Activated CD4-positive, alpha-beta T cell treated with anti-CD3 and anti-CD28 coated beads for 36 hours (primary cell): ENCODE measurements around the gene MYO1E. TPM values are rescaled to one million over a fixed set of nuclear protein-coding genes. Genes with fewer than 3 reads are reported as not detected.

ENCODE experiments used
- ATAC-seq: fragments of 200-7000 bp; cut with Tn5 transposase; one replicate; pipeline ENCODE4 v1.10.0; 2021; ENCODE audit warnings: mild to moderate bottlenecking, moderate library complexity
- CTCF ChIA-PET: fragments of 350-600 bp; sonication (Branson Sonifier 250); formaldehyde crosslinking; loops from one replicate; lab custom pipeline; 2021; ENCODE audit warnings: antibody characterized with exemption; lab: Charles Lee
- POLR2A ChIA-PET: fragments of 350-600 bp; sonication (Branson Sonifier 250); formaldehyde crosslinking; loops from one replicate; lab custom pipeline; 2021; ENCODE audit warnings: antibody characterized with exemption, inconsistent platforms; lab: Charles Lee
- DNase-seq: peaks from one replicate; pipeline ENCODE4 v3.0.0-alpha.2; 2020
- H3K27ac Mint-ChIP-seq: one replicate; pipeline ENCODE4 v1.8.0; 2021; ENCODE audit warnings: mixed read lengths
- H3K27me3 Mint-ChIP-seq: one replicate; pipeline ENCODE4 v1.8.0; 2021; ENCODE audit warnings: mixed read lengths
- H3K36me3 Mint-ChIP-seq: one replicate; pipeline ENCODE4 v1.8.0; 2021; ENCODE audit warnings: low read depth, mixed read lengths
- H3K4me1 Mint-ChIP-seq: one replicate; pipeline ENCODE4 v1.8.0; 2021; ENCODE audit warnings: mixed read lengths
- H3K4me3 Mint-ChIP-seq: one replicate; pipeline ENCODE4 v1.8.0; 2021; ENCODE audit warnings: mild to moderate bottlenecking, moderate library complexity, mixed read lengths
- H3K9me3 Mint-ChIP-seq: one replicate; pipeline ENCODE4 v1.8.0; 2021; ENCODE audit warnings: low read depth, mixed read lengths
- intact Hi-C, 2 experiments: fragments of 100-400 bp; cut with DNase I in 1 of 2; cut with micrococcal nuclease in 1 of 2; formaldehyde crosslinking; loops; one replicate each; pipeline versions ENCODE4 v1.14.2 to v1.15.1; 2022 to 2024; cut with DNase I, micrococcal nuclease
- total RNA-seq, 2 experiments: library from RNA; stranded (reverse); gene quantifications; one replicate each; pipeline ENCODE4 v1.2.3, GENCODE V29; 2021

The MYO1E gene
- total RNA-seq, 2 experiments from 2014 or later, result 8.0 to 12.6 TPM

DNA sequence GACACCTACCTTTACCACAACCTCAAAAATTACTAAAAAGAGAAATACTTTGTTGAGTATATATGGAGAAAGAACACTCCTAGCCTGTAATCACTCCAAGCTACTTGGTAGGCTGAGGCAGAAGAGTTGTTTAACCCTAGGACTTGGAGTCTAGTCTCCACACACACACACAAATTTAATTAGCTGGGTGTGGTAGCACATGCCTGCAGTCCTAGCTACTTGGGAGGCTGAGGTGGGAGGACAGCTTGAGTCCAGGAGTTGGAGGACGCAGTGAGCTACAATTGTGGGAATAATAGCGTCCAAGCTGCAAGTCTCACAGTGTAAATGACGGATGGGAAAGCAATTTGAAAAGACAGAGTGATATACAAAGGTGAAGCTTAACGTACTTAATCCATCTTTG lies 115.5 kb downstream of the MYO1E start:
- peaks cover 15% of the 10 kb centered on the region for H3K4me1 Mint-ChIP-seq
- DNase-seq (no peak), ATAC-seq (no peak)
- ChIA-PET POLR2A (interaction anchor here (0.6 kb wide), 1 partner anchor 62 kb away, joined by 3 read pairs; no protein-coding TSS in a partner anchor), CTCF (interaction anchor here (0.6 to 1.4 kb wide), 2 partner anchors 10 to 19 kb away, joined by 3 to 6 read pairs; no protein-coding TSS in a partner anchor)
- no peak overlapping the region for H3K4me3 Mint-ChIP-seq
- no peak overlapping the region for H3K27ac Mint-ChIP-seq
- H3K36me3 Mint-ChIP-seq, result no peaks in the 10 kb centered on the region
- peaks cover 2% of the 10 kb centered on the region for H3K27me3 Mint-ChIP-seq
- intact Hi-C loops, result loop anchor here in 1 of 2 experiments (5.0 kb wide), 1 partner anchor 40 kb away; no protein-coding TSS in a partner anchor
- H3K9me3 Mint-ChIP-seq, result no peaks in the 10 kb centered on the region

- ChIA-PET POLR2A (no interaction called here), CTCF (interaction anchor here (1.4 to 1.9 kb wide), 2 partner anchors 10 kb away, joined by 6 read pairs; no protein-coding TSS in a partner anchor)
- peaks cover 2% of the 10 kb centered on the region for H3K27me3 Mint-ChIP-seq
- H3K4me1 Mint-ChIP-seq, result peaks cover 15% of the 10 kb centered on the region
- H3K27ac Mint-ChIP-seq, result no peak overlapping the region
- intact Hi-C loops, result loop anchor here (1.0 to 5.0 kb wide), 2 partner anchors 41 to 44 kb away; no protein-coding TSS in a partner anchor
- no peak overlapping the region for H3K4me3 Mint-ChIP-seq
- ATAC-seq (no peak), DNase-seq (no peak)
- H3K36me3 Mint-ChIP-seq, result no peaks in the 10 kb centered on the region
- no peaks in the 10 kb centered on the region for H3K9me3 Mint-ChIP-seq
These were observed 116.2 kb downstream of the MYO1E start for GRCh38 chr15:59256482-59256881.

DNA sequence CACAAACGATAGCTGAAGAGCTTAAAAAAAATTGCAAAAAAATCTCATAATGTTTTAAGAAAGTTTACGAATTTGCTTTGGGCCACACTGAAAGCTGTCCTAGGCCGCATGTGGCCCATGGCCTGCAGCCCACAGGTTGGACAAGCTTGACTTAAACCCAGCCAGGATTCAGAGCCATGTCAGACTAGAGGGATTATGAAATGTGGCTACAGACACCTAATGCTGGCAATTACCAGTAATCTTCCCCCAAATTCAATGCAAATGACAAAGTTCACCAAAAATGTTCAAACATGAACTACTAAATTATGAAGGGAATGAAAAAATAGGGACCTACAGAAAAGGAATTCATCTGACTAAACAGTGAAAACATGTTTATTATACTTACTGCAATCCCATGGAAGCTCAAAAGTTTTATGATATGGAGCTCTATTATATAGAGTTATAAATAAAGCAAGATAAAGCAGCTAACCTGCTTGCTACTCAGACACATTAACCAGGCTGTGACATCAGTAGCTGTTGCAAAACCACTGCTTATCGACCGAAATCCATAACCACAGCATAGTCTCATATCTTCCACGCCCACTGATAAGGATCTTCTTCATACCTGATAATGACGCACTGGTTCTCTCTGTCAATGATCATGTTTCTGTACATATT lies 116.9 kb downstream of the MYO1E start:
- Mint-ChIP-seq H3K27me3 (peaks cover 2% of the 10 kb centered on the region), H3K9me3 (no peaks in the 10 kb centered on the region), H3K36me3 (no peaks in the 10 kb centered on the region), H3K27ac (no peak overlapping the region), H3K4me1 (peaks cover 18% of the 10 kb centered on the region), H3K4me3 (no peak overlapping the region)
- ChIA-PET POLR2A (interaction anchor here (0.6 kb wide), 1 partner anchor 23 kb away, joined by 3 read pairs; no protein-coding TSS in a partner anchor), CTCF (interaction anchor here (1.9 kb wide), 1 partner anchor 9 kb away, joined by 6 read pairs; no protein-coding TSS in a partner anchor)
- DNase-seq (peak; percentile 40), ATAC-seq (peak; percentile 44)
- intact Hi-C loops, result loop anchor here (1.0 to 5.0 kb wide), 2 partner anchors 41 to 44 kb away; no protein-coding TSS in a partner anchor

DNA sequence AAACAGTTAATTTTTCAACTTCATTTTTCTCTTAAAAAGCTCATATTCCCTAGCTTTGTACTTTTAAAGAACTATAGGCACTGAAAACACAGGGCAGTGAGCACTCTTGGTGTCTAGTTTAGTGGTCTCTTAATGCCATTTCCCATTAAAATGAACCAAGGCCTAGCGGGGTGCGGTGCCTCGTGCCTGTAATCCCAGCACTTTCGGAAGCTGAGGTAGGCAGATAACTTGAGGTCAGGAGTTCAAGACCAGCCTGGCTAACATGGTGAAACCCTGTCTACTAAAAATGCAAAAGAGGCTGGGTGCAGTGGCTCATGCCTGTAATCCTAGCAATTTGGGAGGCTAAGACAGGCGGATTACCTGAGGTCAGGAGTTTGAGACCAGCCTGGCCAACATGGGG lies 120.5 kb downstream of the MYO1E start:
- ATAC-seq, result no peak
- DNase-seq, result no peak
- intact Hi-C loops, result no loop called here
- ChIA-PET CTCF (interaction anchor here (0.5 kb wide), 1 partner anchor 110 kb away, joined by 3 read pairs; no protein-coding TSS in a partner anchor), POLR2A (no interaction called here)
- Mint-ChIP-seq H3K27ac (no peak overlapping the region), H3K27me3 (peaks cover 2% of the 10 kb centered on the region), H3K4me1 (peaks cover 14% of the 10 kb centered on the region), H3K4me3 (no peak overlapping the region), H3K36me3 (no peaks in the 10 kb centered on the region), H3K9me3 (no peaks in the 10 kb centered on the region)

GRCh38 chr15:59251001-59251845 lies 121.4 kb downstream of the MYO1E start:
- POLR2A ChIA-PET, result no interaction called here
- Mint-ChIP-seq H3K4me3 (no peak overlapping the region), H3K27ac (no peak overlapping the region), H3K9me3 (no peaks in the 10 kb centered on the region), H3K4me1 (peaks cover 10% of the 10 kb centered on the region), H3K27me3 (peaks cover 2% of the 10 kb centered on the region), H3K36me3 (no peaks in the 10 kb centered on the region)
- DNase-seq (no peak), ATAC-seq (no peak)
- CTCF ChIA-PET, result interaction anchor here (0.8 kb wide), 1 partner anchor 918 kb away, joined by 4 read pairs; no protein-coding TSS in a partner anchor
- intact Hi-C loops, result no loop called here

DNA sequence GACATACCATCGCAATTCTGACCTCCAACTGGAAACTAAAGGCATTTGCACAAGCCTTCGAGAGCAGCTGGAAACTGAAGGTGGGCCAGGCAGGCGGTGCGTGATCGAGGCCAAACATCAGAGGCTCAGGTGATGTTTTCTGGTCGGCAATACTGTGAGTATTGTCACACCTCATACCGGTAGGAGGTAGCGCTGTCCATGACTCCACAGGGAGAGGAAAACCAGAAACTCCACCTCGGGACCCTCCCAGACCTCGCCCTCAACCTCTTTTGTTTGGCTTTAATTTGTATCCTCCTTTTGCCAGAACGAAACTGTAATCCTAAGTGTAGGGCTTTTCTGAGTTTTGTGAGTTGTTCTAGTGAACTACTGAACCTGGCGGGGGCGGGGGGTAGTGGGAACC lies 122.4 kb downstream of the MYO1E start:
- Mint-ChIP-seq H3K4me3 (no peak overlapping the region), H3K36me3 (no peaks in the 10 kb centered on the region), H3K27ac (no peak overlapping the region), H3K4me1 (peaks cover 3% of the 10 kb centered on the region), H3K9me3 (no peaks in the 10 kb centered on the region), H3K27me3 (peaks cover 2% of the 10 kb centered on the region)
- no peak for DNase-seq
- no peak for ATAC-seq
- ChIA-PET POLR2A (no interaction called here), CTCF (interaction anchor here (0.8 kb wide), 1 partner anchor 917 kb away, joined by 4 read pairs; no protein-coding TSS in a partner anchor)
- intact Hi-C loops, result no loop called here

GRCh38 chr15:59249816-59250215 lies 122.9 kb downstream of the MYO1E start:
- Mint-ChIP-seq H3K27me3 (peaks cover 2% of the 10 kb centered on the region), H3K36me3 (no peaks in the 10 kb centered on the region), H3K4me1 (peaks cover 3% of the 10 kb centered on the region), H3K4me3 (no peak overlapping the region), H3K9me3 (no peaks in the 10 kb centered on the region), H3K27ac (no peak overlapping the region)
- ATAC-seq (no peak), DNase-seq (no peak)
- POLR2A ChIA-PET, result no interaction called here
- CTCF ChIA-PET, result no interaction called here
- intact Hi-C loops, result loop anchor here (5.0 to 10.0 kb wide), 3 partner anchors 122 to 273 kb away; partner anchors contain the start of gene MYO1E (in 2 of the 2)

- intact Hi-C loops, result loop anchor here (1.0 to 10.0 kb wide), 6 partner anchors 125 to 281 kb away; partner anchors contain the start of gene MYO1E (in 2 of the 2)
- no peak overlapping the region for H3K27ac Mint-ChIP-seq
- ChIA-PET POLR2A (no interaction called here), CTCF (interaction anchor here (0.7 to 4.9 kb wide), 16 partner anchors 8 to 289 kb away, joined by 3 to 44 read pairs (median 4); no protein-coding TSS in a partner anchor)
- H3K36me3 Mint-ChIP-seq, result no peaks in the 10 kb centered on the region
- no peak overlapping the region for H3K4me3 Mint-ChIP-seq
- ATAC-seq, result peak; percentile 55
- H3K4me1 Mint-ChIP-seq, result peaks cover 3% of the 10 kb centered on the region
- DNase-seq, result peak; percentile 66
- no peaks in the 10 kb centered on the region for H3K27me3 Mint-ChIP-seq
- H3K9me3 Mint-ChIP-seq, result no peaks in the 10 kb centered on the region
These were observed 125.3 kb downstream of the MYO1E start for GRCh38 chr15:59247364-59247763.

DNA sequence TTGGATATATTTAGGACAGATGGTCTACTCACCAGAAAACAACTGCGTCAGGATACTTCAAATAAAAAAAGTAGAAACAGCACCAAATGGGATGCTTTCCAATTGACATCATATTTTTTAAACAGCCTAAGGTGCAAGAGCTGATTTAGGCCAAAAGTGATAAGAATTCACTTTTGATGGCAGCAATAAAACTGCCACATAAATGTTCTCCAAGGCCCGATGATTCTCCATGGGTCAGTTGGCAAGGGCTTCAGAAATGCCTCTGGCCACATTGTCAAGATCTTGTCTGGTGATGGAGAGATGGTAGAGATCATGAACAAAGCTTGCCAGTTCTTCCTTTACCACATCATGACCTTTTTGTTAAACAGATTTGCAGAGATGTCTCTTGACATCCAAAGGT lies 127.1 kb downstream of the MYO1E start:
- H3K27me3 Mint-ChIP-seq, result no peaks in the 10 kb centered on the region
- DNase-seq (no peak), ATAC-seq (no peak)
- H3K4me3 Mint-ChIP-seq, result no peak overlapping the region
- H3K4me1 Mint-ChIP-seq, result no peaks in the 10 kb centered on the region
- ChIA-PET POLR2A (no interaction called here), CTCF (interaction anchor here (1.1 to 4.9 kb wide), 4 partner anchors 19 to 287 kb away, joined by 3 to 44 read pairs (median 12); no protein-coding TSS in a partner anchor)
- no peaks in the 10 kb centered on the region for H3K9me3 Mint-ChIP-seq
- no peak overlapping the region for H3K27ac Mint-ChIP-seq
- no peaks in the 10 kb centered on the region for H3K36me3 Mint-ChIP-seq
- intact Hi-C loops, result loop anchor here (5.0 to 10.0 kb wide), 3 partner anchors 127 to 268 kb away; partner anchors contain the start of gene MYO1E (in 2 of the 2)

- H3K4me3 Mint-ChIP-seq, result no peak overlapping the region
- DNase-seq (no peak), ATAC-seq (no peak)
- H3K27ac Mint-ChIP-seq, result no peak overlapping the region
- H3K9me3 Mint-ChIP-seq, result no peaks in the 10 kb centered on the region
- CTCF ChIA-PET, result no interaction called here
- POLR2A ChIA-PET, result no interaction called here
- H3K36me3 Mint-ChIP-seq, result no peaks in the 10 kb centered on the region
- H3K27me3 Mint-ChIP-seq, result no peaks in the 10 kb centered on the region
- no peaks in the 10 kb centered on the region for H3K4me1 Mint-ChIP-seq
- intact Hi-C loops, result loop anchor here in 1 of 2 experiments (10.0 kb wide), 1 partner anchor 130 kb away; the partner anchor contains the start of gene MYO1E
These were observed 128.3 kb downstream of the MYO1E start for GRCh38 chr15:59244337-59244736.

GRCh38 chr15:59243622-59244021 lies 129.0 kb downstream of the MYO1E start:
- intact Hi-C loops, result loop anchor here in 1 of 2 experiments (10.0 kb wide), 1 partner anchor 131 kb away; the partner anchor contains the start of gene MYO1E
- ATAC-seq (no peak), DNase-seq (no peak)
- no peaks in the 10 kb centered on the region for H3K9me3 Mint-ChIP-seq
- no peaks in the 10 kb centered on the region for H3K4me1 Mint-ChIP-seq
- ChIA-PET CTCF (no interaction called here), POLR2A (no interaction called here)
- no peaks in the 10 kb centered on the region for H3K27me3 Mint-ChIP-seq
- H3K27ac Mint-ChIP-seq, result no peak overlapping the region
- H3K36me3 Mint-ChIP-seq, result no peaks in the 10 kb centered on the region
- no peak overlapping the region for H3K4me3 Mint-ChIP-seq
